Activated naive CD8-positive, alpha-beta T cell treated with anti-CD3 and anti-CD28 coated beads, Interleukin-2, amount 50 U/mL, for 24 hours (primary cell): ENCODE measurements around the gene GSC2.
"Not testable (repeated sequence)": the region's sequence is repeated elsewhere in the genome, so short reads cannot be mapped to it uniquely, and the experiment has no call there.

ENCODE experiments used
- ATAC-seq: fragments of 150-1000 bp; cut with Tn5 transposase; one replicate; pipeline ENCODE4 v1.10.0; 2021
- DNase-seq: peaks from one replicate; pipeline ENCODE4 v3.0.0; 2021
- H3K27ac Mint-ChIP-seq: one replicate; pipeline ENCODE4 v1.8.0; 2021; ENCODE audit warnings: mild to moderate bottlenecking, mixed read lengths
- H3K27me3 Mint-ChIP-seq: one replicate; pipeline ENCODE4 v1.8.0; 2021; ENCODE audit warnings: mixed read lengths
- H3K36me3 Mint-ChIP-seq: one replicate; pipeline ENCODE4 v1.8.0; 2021; ENCODE audit warnings: low read depth, mixed read lengths
- H3K4me1 Mint-ChIP-seq: one replicate; pipeline ENCODE4 v1.8.0; 2021; ENCODE audit warnings: mixed read lengths
- H3K4me3 Mint-ChIP-seq: one replicate; pipeline ENCODE4 v1.8.0; 2021; ENCODE audit warnings: mild to moderate bottlenecking, moderate library complexity, mixed read lengths
- H3K9me3 Mint-ChIP-seq: one replicate; pipeline ENCODE4 v1.8.0; 2021; ENCODE audit warnings: mixed read lengths

The GSC2 gene

DNA sequence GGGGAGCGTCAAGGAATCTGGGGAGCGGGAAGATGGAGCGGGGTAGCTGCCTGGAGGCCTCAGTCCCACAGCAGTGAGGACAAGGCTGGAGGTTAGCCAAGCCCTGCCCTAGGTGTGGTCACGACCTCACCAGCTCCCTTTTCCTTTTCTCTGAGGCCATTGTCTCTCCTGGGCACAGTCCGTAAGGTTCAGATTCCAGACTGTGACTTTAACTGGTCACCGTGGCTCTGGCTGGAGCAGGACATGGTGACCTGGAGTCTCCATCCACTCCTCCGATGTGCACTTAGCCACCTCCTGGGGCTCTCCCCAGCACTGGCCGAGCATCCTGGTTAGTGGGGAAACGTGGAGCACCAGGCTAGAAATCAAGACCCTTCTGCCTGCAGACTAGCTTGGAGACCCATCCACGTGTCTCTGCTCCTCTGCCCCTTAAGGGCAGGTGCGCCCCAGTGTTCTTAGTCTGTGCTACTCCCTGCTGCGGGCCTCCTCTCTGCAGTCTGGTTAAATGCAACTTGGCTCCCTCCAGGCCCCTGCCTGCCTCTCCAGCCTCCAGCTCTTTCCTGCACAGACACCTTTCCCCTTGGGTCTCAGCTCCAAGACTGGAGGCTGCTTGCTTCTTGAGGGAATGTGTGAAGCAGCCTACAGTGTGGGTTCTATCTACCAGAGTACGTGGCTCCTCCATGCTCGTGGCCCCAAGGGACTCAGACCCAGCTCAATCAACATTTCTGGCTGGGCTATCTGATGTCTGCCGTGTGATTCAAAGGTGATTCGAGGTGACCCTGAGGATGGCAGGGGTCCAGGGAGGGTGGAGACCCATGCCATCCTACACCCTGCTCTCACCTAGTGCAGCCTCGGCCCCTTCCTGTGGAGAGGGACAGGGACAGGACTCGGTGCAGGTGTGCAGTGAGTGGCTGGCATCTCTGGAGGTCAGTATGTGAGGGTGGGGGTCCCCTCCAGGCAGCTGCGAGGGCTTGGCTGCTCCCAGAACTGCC, 23.2 kb upstream of the GSC2 start:
- Mint-ChIP-seq H3K9me3 (no peaks in the 10 kb centered on the region), H3K27ac (peak overlapping the region; percentile 97), H3K36me3 (peaks cover 9% of the 10 kb centered on the region), H3K4me3 (peak overlapping the region; percentile 99), H3K27me3 (peaks cover 17% of the 10 kb centered on the region), H3K4me1 (peaks cover 42% of the 10 kb centered on the region)
- ATAC-seq (no peak), DNase-seq (no peak)

DNA sequence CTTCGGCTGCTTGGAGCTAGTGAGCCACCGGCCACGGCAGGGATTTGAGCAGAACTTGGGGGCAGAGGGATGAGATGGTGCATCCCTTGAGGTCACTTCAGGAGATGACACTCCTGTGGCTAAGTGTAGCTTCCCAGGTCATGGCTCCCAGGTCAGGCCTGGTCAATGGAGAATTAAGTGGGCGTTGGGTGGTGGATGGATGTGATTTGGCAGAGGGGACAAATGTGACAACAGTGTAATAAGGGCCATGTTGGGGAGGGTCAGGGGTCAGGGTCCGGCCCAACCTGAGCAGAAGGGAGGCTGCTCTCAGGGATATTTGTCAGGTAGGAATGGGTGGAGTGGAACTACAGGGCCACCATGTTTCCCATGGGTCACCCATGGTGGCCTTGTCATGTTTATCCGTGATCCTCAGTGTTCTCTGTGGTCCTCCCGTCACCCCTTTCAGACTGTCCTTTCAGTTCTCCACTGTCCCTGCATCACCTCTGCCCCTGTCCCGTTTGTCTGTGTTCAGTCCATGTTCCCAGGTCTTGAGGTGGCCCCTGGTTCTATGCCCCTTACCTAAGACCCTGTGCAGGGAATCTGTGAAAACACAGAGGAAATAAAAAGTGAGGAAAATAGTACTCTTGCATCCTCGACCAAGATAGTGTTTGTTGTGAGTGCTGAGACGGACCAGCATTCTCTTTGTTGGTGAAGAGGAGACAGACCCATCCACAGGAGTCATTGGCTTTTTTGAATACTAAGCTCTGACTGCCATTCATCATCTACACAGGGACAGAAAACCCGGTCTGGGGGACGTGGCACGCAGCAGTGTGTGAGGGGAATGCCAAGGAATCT, 22.3 kb upstream of the GSC2 start:
- Mint-ChIP-seq H3K36me3 (peaks cover 9% of the 10 kb centered on the region), H3K4me1 (peaks cover 42% of the 10 kb centered on the region), H3K9me3 (no peaks in the 10 kb centered on the region), H3K4me3 (peak overlapping the region; percentile 99), H3K27me3 (peaks cover 22% of the 10 kb centered on the region), H3K27ac (peak overlapping the region; percentile 97)
- no peak for DNase-seq
- no peak for ATAC-seq

DNA sequence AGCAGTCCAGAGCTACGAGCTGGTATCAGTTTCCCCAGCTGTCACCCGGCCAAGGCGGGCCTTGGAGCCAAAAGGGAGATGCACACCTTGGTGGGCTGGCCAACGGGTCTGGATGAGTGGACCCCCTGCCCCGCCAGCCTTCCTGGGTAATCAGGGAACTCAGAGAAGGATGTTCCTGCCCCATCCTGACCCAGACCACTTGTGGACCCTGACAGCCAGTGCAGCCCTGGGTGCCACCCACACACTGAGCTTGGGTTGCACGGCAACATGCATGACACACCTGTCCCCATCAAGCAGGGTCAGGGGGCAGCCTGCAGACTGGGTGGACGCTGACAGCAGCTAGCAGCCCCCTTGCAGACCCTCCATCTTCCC, 19.8 kb upstream of the GSC2 start:
- Mint-ChIP-seq H3K9me3 (no peaks in the 10 kb centered on the region), H3K27ac (no peak overlapping the region), H3K27me3 (peaks cover 36% of the 10 kb centered on the region), H3K4me3 (peak overlapping the region; percentile 99), H3K36me3 (peaks cover 8% of the 10 kb centered on the region), H3K4me1 (peaks cover 39% of the 10 kb centered on the region)
- ATAC-seq: no peak
- DNase-seq: no peak

GRCh38 chr22:19169002-19169946, 19.2 kb upstream of the GSC2 start:
- ATAC-seq: no peak
- Mint-ChIP-seq H3K27ac (no peak overlapping the region), H3K4me3 (peak overlapping the region; percentile 40), H3K36me3 (peaks cover 8% of the 10 kb centered on the region), H3K27me3 (peaks cover 39% of the 10 kb centered on the region), H3K4me1 (peaks cover 35% of the 10 kb centered on the region), H3K9me3 (no peaks in the 10 kb centered on the region)
- DNase-seq: no peak

DNA sequence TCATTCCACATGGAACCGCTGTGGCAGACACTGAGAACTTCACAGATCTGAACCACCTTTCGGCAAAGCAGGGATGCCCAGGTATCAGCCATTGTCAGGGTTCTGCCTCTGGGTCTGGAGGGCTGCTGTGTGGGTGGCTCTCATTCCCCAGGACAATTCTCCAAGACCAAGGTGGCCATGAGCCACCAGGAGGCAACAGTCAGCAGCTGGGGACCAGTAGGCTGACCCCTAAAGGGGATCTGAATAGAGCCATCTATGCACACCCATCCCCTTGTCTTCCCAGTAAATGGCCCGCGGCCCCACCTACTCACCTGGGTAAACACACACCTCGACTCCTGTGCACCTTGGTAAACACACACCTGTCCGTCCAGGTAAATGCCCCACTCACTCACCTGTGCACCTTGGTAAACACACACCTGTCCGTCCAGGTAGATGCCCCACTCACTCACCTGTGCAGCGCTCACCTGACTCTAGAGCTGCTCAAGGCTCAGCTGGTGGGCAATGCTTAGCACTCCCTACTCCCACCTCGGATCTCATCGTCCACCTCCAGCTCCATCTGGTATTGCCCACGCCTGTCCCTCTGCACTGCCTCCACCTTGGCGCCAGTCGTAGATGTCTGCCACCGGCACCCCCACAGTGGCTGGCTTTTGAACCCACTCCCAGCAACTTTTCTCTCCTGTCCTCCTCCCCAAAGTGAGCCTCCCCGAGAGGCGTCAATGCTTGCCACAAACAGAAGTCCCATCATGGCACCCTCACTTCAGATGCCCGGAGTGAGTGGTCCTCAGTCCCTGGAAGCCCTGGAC, 18.2 kb upstream of the GSC2 start:
- Mint-ChIP-seq H3K27ac (no peak overlapping the region), H3K36me3 (peaks cover 8% of the 10 kb centered on the region), H3K9me3 (no peaks in the 10 kb centered on the region), H3K27me3 (peaks cover 39% of the 10 kb centered on the region), H3K4me1 (peaks cover 25% of the 10 kb centered on the region), H3K4me3 (no peak overlapping the region)
- no peak for DNase-seq
- no peak for ATAC-seq

DNA sequence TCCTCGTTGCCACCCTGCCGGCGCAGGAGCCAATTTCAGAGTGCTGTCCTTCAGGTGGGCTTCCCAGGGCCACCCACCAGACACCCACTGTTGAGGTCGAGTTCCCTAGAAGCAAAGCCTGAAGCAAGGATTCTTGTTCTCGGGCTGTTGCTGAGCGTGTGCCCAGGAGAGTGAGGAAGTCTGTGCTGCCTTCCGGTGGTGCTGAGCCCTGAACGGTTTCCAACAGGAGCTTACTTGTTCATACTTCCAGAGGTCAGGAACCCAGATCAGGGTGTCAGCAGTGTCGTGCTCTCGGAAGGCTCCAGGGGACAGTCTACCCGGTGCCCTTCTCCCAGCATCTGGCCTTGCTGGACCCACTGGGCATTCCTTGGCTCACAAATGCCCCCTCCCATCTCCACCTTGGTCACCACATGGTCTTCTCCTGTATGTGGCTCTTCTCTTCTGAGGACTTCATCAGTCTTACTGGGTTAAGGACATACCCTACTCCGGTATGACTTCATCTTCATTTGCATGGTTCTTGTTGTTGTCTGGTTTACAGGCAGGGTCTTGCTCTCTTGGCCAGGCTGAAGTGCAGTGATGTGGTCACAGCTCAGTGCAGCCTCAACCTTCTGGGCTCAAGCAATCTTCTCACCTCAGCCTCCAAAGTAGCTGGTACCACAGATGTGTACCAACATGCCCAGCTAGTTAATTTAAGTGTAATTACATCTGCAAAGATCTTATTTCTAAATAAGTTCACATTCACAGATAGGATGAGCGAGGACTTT, 17.2 kb upstream of the GSC2 start:
- Mint-ChIP-seq H3K36me3 (peaks cover 2% of the 10 kb centered on the region), H3K27me3 (peaks cover 39% of the 10 kb centered on the region), H3K4me3 (no peak overlapping the region), H3K9me3 (no peaks in the 10 kb centered on the region), H3K27ac (no peak overlapping the region), H3K4me1 (peaks cover 15% of the 10 kb centered on the region)
- DNase-seq: no peak
- ATAC-seq: no peak

GRCh38 chr22:19166421-19166820, 16.3 kb upstream of the GSC2 start:
- peaks cover 13% of the 10 kb centered on the region for H3K4me1 Mint-ChIP-seq
- no peaks in the 10 kb centered on the region for H3K9me3 Mint-ChIP-seq
- H3K4me3 Mint-ChIP-seq: no peak overlapping the region
- no peak for ATAC-seq
- H3K36me3 Mint-ChIP-seq: no peaks in the 10 kb centered on the region
- DNase-seq: no peak
- no peak overlapping the region for H3K27ac Mint-ChIP-seq
- peaks cover 39% of the 10 kb centered on the region for H3K27me3 Mint-ChIP-seq

DNA sequence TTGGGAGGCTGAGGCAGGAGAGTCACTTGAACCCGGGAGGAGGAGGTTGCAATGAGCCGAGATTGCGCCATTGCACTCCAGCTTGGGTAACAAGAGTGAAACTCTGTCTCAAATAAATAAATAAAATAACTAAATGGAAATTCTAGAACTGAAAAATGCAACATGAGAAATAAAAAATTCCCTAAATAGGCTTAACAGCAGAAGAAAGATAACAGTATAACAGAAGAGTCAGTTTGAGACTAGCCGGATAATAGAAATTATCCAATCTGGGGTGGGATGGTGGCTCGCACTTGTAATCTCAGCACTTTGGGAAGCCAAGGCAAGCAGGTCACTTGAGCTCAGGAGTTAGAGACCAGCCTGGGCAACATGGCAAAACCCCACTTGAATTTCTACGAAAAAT, 14.3 kb upstream of the GSC2 start:
- ATAC-seq (no peak), DNase-seq (no peak)
- Mint-ChIP-seq H3K36me3 (no peaks in the 10 kb centered on the region), H3K4me1 (peaks cover 3% of the 10 kb centered on the region), H3K27ac (no peak overlapping the region), H3K9me3 (no peaks in the 10 kb centered on the region), H3K27me3 (peaks cover 32% of the 10 kb centered on the region), H3K4me3 (no peak overlapping the region)

DNA sequence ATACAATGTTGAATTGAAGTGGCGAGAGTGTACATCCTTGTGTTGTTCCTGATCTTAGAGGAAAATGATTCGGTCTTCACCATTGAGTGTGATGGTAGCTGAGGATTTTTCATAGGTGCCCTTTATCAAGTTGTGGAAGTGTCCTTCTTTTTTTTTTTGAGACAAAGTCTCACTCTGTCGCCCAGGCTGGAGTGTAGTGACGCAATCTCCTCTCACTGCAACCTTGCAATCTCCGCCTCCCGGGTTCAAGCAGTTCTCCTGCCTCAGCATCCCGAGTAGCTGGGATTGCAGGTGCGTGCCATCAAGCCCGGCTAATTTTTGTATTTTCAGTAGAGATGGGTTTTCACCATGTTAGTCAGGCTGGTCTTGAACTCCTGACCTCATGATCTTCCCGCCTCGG, 8.6 kb upstream of the GSC2 start:
- not testable (repeated sequence) for ATAC-seq, H3K4me3 Mint-ChIP-seq, DNase-seq, H3K27ac Mint-ChIP-seq, H3K9me3 Mint-ChIP-seq, H3K36me3 Mint-ChIP-seq, H3K27me3 Mint-ChIP-seq, H3K4me1 Mint-ChIP-seq

DNA sequence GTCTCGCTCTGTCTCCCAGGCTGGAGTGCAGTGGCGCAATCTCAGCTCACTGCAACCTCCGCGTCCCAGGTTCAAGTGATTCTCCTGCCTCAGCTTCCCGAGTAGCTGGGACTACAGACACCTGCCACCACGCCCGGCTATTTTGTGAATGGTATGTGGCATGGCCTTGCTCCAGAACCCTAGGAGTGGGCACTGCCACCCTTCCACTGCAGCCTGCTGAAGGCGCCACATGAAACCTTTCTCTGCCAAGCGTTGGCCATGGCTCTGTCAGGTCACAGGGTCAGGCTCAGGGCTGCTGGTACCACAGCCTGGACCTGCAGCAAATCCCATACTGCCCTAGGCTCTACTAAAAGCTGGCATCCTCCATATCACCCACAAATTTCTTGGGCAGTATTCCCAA, 6.0 kb upstream of the GSC2 start:
- not testable (repeated sequence) for H3K4me1 Mint-ChIP-seq, H3K9me3 Mint-ChIP-seq, DNase-seq, H3K27ac Mint-ChIP-seq, H3K36me3 Mint-ChIP-seq, ATAC-seq, H3K4me3 Mint-ChIP-seq
- peaks cover 31% of the 10 kb centered on the region for H3K27me3 Mint-ChIP-seq

- peaks cover 7% of the 10 kb centered on the region for H3K4me1 Mint-ChIP-seq
- ATAC-seq (no peak), DNase-seq (no peak)
- H3K9me3 Mint-ChIP-seq: no peaks in the 10 kb centered on the region
- H3K27me3 Mint-ChIP-seq: peaks cover 42% of the 10 kb centered on the region
- no peaks in the 10 kb centered on the region for H3K36me3 Mint-ChIP-seq
- H3K4me3 Mint-ChIP-seq: no peak overlapping the region
- H3K27ac Mint-ChIP-seq: no peak overlapping the region
Observed at GRCh38 chr22:19152942-19153883, 3.1 kb upstream of the GSC2 start.
